ENCODE results near the gene VCX3B. TPM values are rescaled to one million over a fixed set of nuclear protein-coding genes. Genes with fewer than 3 reads are reported as not detected.

VCX3B gene
- total and polyA plus RNA-seq, 2 of the 4 experiments (the other 2 are of a cell fraction), result not detected

- Histone ChIP-seq H3K4me1 (ENCODE audit: control insufficient read depth, insufficient read depth, low read length) (no peaks in the 10 kb centered on the region), H2BK20ac (ENCODE audit: low read depth, low read length) (no peak overlapping the region), H3K36me3 (ENCODE audit: control insufficient read depth, insufficient read depth, low read length) (no peaks in the 10 kb centered on the region), H3K27ac (ENCODE audit: insufficient read depth, low read length) (no peak overlapping the region), H3K14ac (replicated peaks; ENCODE audit: low read depth, low read length) (no peak overlapping the region), H2AK9ac (replicated peaks; ENCODE audit: low read depth, low read length, poor library complexity) (no peak overlapping the region), H3K56ac (ENCODE audit: extremely low read depth, insufficient read depth, low read length) (no peak overlapping the region), H4K91ac (ENCODE audit: insufficient read depth, low read depth, low read length) (no peak overlapping the region), H3K4ac (ENCODE audit: low read depth, low read length) (no peak overlapping the region), H3K18ac (ENCODE audit: low read depth, low read length) (no peak overlapping the region), H2BK5ac (ENCODE audit: low read depth, low read length, poor library complexity, severe bottlenecking) (no peak overlapping the region), H3K23ac (ENCODE audit: low read depth, low read length) (no peak overlapping the region), H4K5ac (ENCODE audit: low read depth, low read length) (no peak overlapping the region), H3K9me3 (ENCODE audit: control insufficient read depth, insufficient read depth, low read length) (peaks cover 12% of the 10 kb centered on the region; the same call in 1 of the 2 replicates), H2BK15ac (ENCODE audit: low read depth, low read length) (no peak overlapping the region), H2AK5ac (ENCODE audit: low read depth, low read length) (no peak overlapping the region), H4K8ac (ENCODE audit: low read depth in 2 of 2, low read length in 2 of 2) (no peak overlapping the region), H3K4me3 (ENCODE audit: insufficient read depth, low read depth, low read length) (no peak overlapping the region), H2AFZ (replicated peaks; ENCODE audit: low read length, poor library complexity) (no peak overlapping the region), H3K79me1 (ENCODE audit: low read depth in 1 of 2, low read length in 2 of 2) (no peaks in the 10 kb centered on the region), H3K4me2 (ENCODE audit: low read depth, low read length) (no peak overlapping the region), H3K9me1 (ENCODE audit: insufficient read depth, low read length) (no peaks in the 10 kb centered on the region), H4K20me1 (ENCODE audit: insufficient read depth, low read length) (no peaks in the 10 kb centered on the region), H3K9ac (ENCODE audit: low read depth, low read length) (no peak overlapping the region), H2BK120ac (ENCODE audit: low read depth, low read length) (no peak overlapping the region), H3K27me3 (ENCODE audit: control insufficient read depth, insufficient read depth, low read length) (no peaks in the 10 kb centered on the region)
- POLR2A ChIA-PET (ENCODE audit: unreplicated experiment), result no interaction called here
- BruUV-seq (replicated peaks), result no TSS peak
- dilution Hi-C loops (cut with HindIII; ENCODE audit: low sequenced_read_pairs, unreplicated experiment), result no loop called here
- TF ChIP-seq NFE2L2 (IDR thresholded peaks at IDR 0.05; ENCODE audit: low read depth, low read length) (no peak), USF2 (IDR thresholded peaks at IDR 0.05; ENCODE audit: low read depth, low read length) (no peak), RAD21 (IDR thresholded peaks at IDR 0.05; ENCODE audit: low read length) (no peak)
- WGBS, 2 experiments (ENCODE audit: extremely low coverage in 2 of 2, insufficient read length in 1 of 2), result no CpG with 5 or more reads among the region's 3 CpGs
- ATAC-seq (ENCODE audit: low read depth) (no peak), DNase-seq (no peak)
- CTCF ChIA-PET, result no interaction called here
- intact Hi-C loops (cut with micrococcal nuclease), result no loop called here
- in situ Hi-C loops (cut with MboI; ENCODE audit: low sequenced_read_pairs), result no loop called here
Observed at GRCh38 chrX:8432396-8432795, 32.2 kb upstream of the VCX3B start.

Measured in IMR-90 (cell line).